H9 (cell line): ENCODE data around the gene DIP2C. TPM values are rescaled to one million over a fixed set of nuclear protein-coding genes. Genes with fewer than 3 reads are reported as not detected.

Experiments
- DNase-seq: peaks from one replicate; pipeline ENCODE4 v3.0.0-alpha.2; 2017
- H2AFZ ChIP-seq: one replicate; pipeline ENCODE4 v1.6.1; 2013; ENCODE audit warnings: mild to moderate bottlenecking, low read length, control low read depth, moderate library complexity
- H2AK5ac ChIP-seq: 2 replicates; pipeline ENCODE4 v1.6.1; 2013; ENCODE audit warnings: low read length, control low read depth, mixed read lengths; ENCODE audit not compliant: insufficient read length
- H2BK120ac ChIP-seq: one replicate; pipeline ENCODE4 v1.6.1; 2013; ENCODE audit warnings: low read depth, mild to moderate bottlenecking, low read length, control low read depth, inconsistent platforms; ENCODE audit not compliant: poor library complexity, severe bottlenecking
- H2BK12ac ChIP-seq: 2 replicates; pipeline ENCODE4 v1.6.1; 2013; ENCODE audit warnings: low read length, control low read depth, mixed read lengths, low read depth; ENCODE audit not compliant: insufficient read length
- H2BK15ac ChIP-seq: 2 replicates; pipeline ENCODE4 v1.6.1; 2013; ENCODE audit warnings: low read depth, low read length, control low read depth
- H2BK20ac ChIP-seq: one replicate; pipeline ENCODE4 v1.6.1; 2013; ENCODE audit warnings: low read depth, mild to moderate bottlenecking, low read length, control low read depth, inconsistent platforms; ENCODE audit not compliant: poor library complexity, severe bottlenecking
- H2BK5ac ChIP-seq: 2 replicates; pipeline ENCODE4 v1.6.1; 2013; ENCODE audit warnings: low read length, control low read depth, mixed read lengths; ENCODE audit not compliant: insufficient read length
- H3K14ac ChIP-seq: 2 replicates; pipeline ENCODE4 v1.6.1; 2013; ENCODE audit warnings: low read length, control low read depth; ENCODE audit not compliant: insufficient read depth
- H3K18ac ChIP-seq: 2 replicates; pipeline ENCODE4 v1.6.1; 2013; ENCODE audit warnings: low read depth, mild to moderate bottlenecking, mixed read lengths, low read length, control low read depth; ENCODE audit not compliant: insufficient read length
- H3K23ac ChIP-seq: 2 replicates; pipeline ENCODE4 v1.6.1; 2013; ENCODE audit warnings: low read length, control low read depth, mixed read lengths, low read depth; ENCODE audit not compliant: insufficient read length
- H3K23me2 ChIP-seq: 2 replicates; pipeline ENCODE4 v1.6.1; 2013; ENCODE audit warnings: low read depth, mild to moderate bottlenecking, mixed read lengths, low read length, control low read depth; ENCODE audit not compliant: insufficient read length, poor library complexity, severe bottlenecking
- H3K27ac ChIP-seq: 2 replicates; pipeline ENCODE4 v1.5.1; 2013; ENCODE audit warnings: low read length, control low read depth, mixed read lengths, low read depth; ENCODE audit not compliant: insufficient read length
- H3K27me3 ChIP-seq: 2 replicates; pipeline ENCODE4 v1.6.1; 2013; ENCODE audit warnings: low read length, control low read depth, inconsistent platforms; ENCODE audit not compliant: insufficient read depth
- H3K4ac ChIP-seq: 2 replicates; pipeline ENCODE4 v1.6.1; 2013; ENCODE audit warnings: low read depth, mild to moderate bottlenecking, control low read depth, inconsistent platforms, low read length, moderate library complexity
- H3K4me1 ChIP-seq: 2 replicates; pipeline ENCODE4 v1.6.1; 2013; ENCODE audit warnings: low read length, control low read depth, inconsistent platforms; ENCODE audit not compliant: insufficient read depth
- H3K4me2 ChIP-seq: 2 replicates; pipeline ENCODE4 v1.6.1; 2013; ENCODE audit warnings: low read length, control low read depth, mixed read lengths; ENCODE audit not compliant: insufficient read length, insufficient read depth
- H3K56ac ChIP-seq: 2 replicates; pipeline ENCODE4 v1.6.1; 2013; ENCODE audit warnings: low read depth, mild to moderate bottlenecking, mixed read lengths, low read length, control low read depth; ENCODE audit not compliant: insufficient read length
- H3K79me1 ChIP-seq: 2 replicates; pipeline ENCODE4 v1.6.1; 2013; ENCODE audit warnings: low read depth, mild to moderate bottlenecking, moderate library complexity, low read length, control low read depth, inconsistent platforms; ENCODE audit not compliant: insufficient read depth, poor library complexity, severe bottlenecking
- H3K79me2 ChIP-seq: 2 replicates; pipeline ENCODE4 v1.6.1; 2013; ENCODE audit warnings: low read length, control low read depth, inconsistent platforms; ENCODE audit not compliant: insufficient read depth
- H3K9ac ChIP-seq: 2 replicates; pipeline ENCODE4 v1.6.1; 2013; ENCODE audit warnings: low read length, control low read depth, mixed read lengths; ENCODE audit not compliant: insufficient read length; ENCODE audit errors: extremely low read depth
- H3K9me3 ChIP-seq: one replicate; pipeline ENCODE4 v1.6.1; 2013; ENCODE audit warnings: low read depth, low read length, inconsistent platforms; ENCODE audit not compliant: control insufficient read depth
- H3T11ph ChIP-seq: one replicate; pipeline ENCODE4 v1.6.1; 2013; ENCODE audit warnings: mild to moderate bottlenecking, low read length, control low read depth, inconsistent platforms
- H4K20me1 ChIP-seq: one replicate; pipeline ENCODE4 v1.6.1; 2013; ENCODE audit not compliant: control insufficient read depth, insufficient read length, insufficient read depth
- H4K5ac ChIP-seq: 2 replicates; pipeline ENCODE4 v1.6.1; 2013; ENCODE audit warnings: low read depth, mild to moderate bottlenecking, mixed read lengths, low read length, control low read depth; ENCODE audit not compliant: insufficient read length
- H4K8ac ChIP-seq: replicated peaks from 2 replicates; pipeline ENCODE4 v1.6.1; 2013; ENCODE audit warnings: low read length, control low read depth, mixed read lengths, low read depth; ENCODE audit not compliant: insufficient read length
- H4K91ac ChIP-seq: 2 replicates; pipeline ENCODE4 v1.6.1; 2013; ENCODE audit warnings: low read depth, mild to moderate bottlenecking, moderate library complexity, mixed read lengths, low read length, control low read depth; ENCODE audit not compliant: insufficient read length
- H3K27ac Mint-ChIP-seq, 3 experiments: 2 replicates in 2 of 3; 3 replicates in 1 of 3; pipeline ENCODE4 v1.8.0; 2020 to 2021; ENCODE audit warnings: mixed read lengths in 3 of 3, mild to moderate bottlenecking in 1 of 3, moderate library complexity in 1 of 3
- H3K27me3 Mint-ChIP-seq: 2 replicates; pipeline ENCODE4 v1.8.0; 2021; ENCODE audit warnings: low read depth, mild to moderate bottlenecking, moderate library complexity, mixed read lengths
- H3K36me3 Mint-ChIP-seq, 3 experiments: 2 replicates in 2 of 3; 3 replicates in 1 of 3; pipeline ENCODE4 v1.8.0; 2020 to 2021; ENCODE audit warnings: low read depth in 3 of 3, mixed read lengths in 3 of 3; ENCODE audit not compliant: insufficient read depth in 1 of 3
- H3K4me1 Mint-ChIP-seq, 2 experiments: 2 replicates each; pipeline ENCODE4 v1.8.0; 2020; ENCODE audit warnings: mixed read lengths in 2 of 2
- H3K4me3 Mint-ChIP-seq, 2 experiments: 2 replicates in 1 of 2; 3 replicates in 1 of 2; pipeline ENCODE4 v1.8.0; 2020 to 2021; ENCODE audit warnings: mild to moderate bottlenecking in 2 of 2, mixed read lengths in 2 of 2, moderate library complexity in 1 of 2
- H3K9me3 Mint-ChIP-seq, 2 experiments: 2 replicates in 1 of 2; 3 replicates in 1 of 2; pipeline ENCODE4 v1.8.0; 2020; ENCODE audit warnings: mild to moderate bottlenecking in 2 of 2, mixed read lengths in 2 of 2, moderate library complexity in 1 of 2
- WGBS: extraction: QIAGEN DNeasy Blood & Tissue Kit; methylation state at CpG from one replicate; pipeline ENCODE4 v1.1.7; 2013; ENCODE audit warnings: missing lambda C conversion rate, low lambda C conversion rate, mixed read lengths; ENCODE audit not compliant: insufficient read length; ENCODE audit errors: extremely low coverage; 5-methylcytosine and 5-hydroxymethylcytosine counted together
- total RNA-seq: library from RNA; stranded (reverse); gene quantifications from 2 replicates; pipeline ENCODE4 v1.2.1, GENCODE V29; 2021
- TF ChIP-seq, protein P1 (sequence below): fragments of 200-600 bp; sonication (generic); conservative IDR thresholded peaks from 3 replicates; pipeline ENCODE4 v1.8.0; 2021; ENCODE audit warnings: antibody characterized with exemption, mild to moderate bottlenecking

DIP2C gene
- total RNA-seq, 1 experiment from 2014 or later = 7.9 TPM

DNA sequence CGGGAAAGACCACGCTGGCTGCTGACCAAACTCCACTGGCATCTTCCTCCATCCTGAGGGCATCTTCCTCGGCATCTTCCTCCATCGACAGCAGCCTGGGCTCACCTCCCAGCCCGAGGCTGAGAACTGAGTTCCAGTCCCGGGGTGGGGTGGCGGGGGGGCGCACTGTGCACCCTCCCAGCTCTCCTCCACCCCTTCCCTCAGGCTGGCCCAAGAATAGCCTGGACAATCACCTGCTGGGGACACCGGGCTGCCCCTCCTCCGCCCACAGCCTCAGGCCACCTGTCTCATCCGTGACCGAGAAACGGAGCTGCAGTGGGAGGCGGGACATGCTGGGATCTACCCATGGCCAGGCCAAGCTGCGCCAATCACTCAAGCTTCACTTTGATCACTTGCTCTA is 37.2 kb downstream of the DIP2C start:
- peaks cover 15 to 16% of the 10 kb centered on the region in 2 experiments for H3K4me1 Mint-ChIP-seq
- peak overlapping the region in 1 of 3 experiments; percentile 92; a peak in 2 of 7 replicates for H3K27ac Mint-ChIP-seq
- Histone ChIP-seq H3K23me2 (no peaks in the 10 kb centered on the region), H3K18ac (no peak overlapping the region), H2BK15ac (no peak overlapping the region), H3T11ph (no peak overlapping the region), H3K14ac (no peak overlapping the region), H2BK5ac (no peak overlapping the region), H2BK12ac (no peak overlapping the region), H3K56ac (no peak overlapping the region), H4K91ac (no peak overlapping the region), H3K4ac (no peak overlapping the region), H3K4me2 (no peak overlapping the region), H2AK5ac (no peak overlapping the region), H2BK120ac (no peak overlapping the region), H4K20me1 (peaks cover 3% of the 10 kb centered on the region), H3K79me2 (peaks cover 2% of the 10 kb centered on the region; the same call in 1 of the 2 replicates), H3K27me3 (no peaks in the 10 kb centered on the region), H2AFZ (no peak overlapping the region), H3K23ac (no peak overlapping the region), H3K79me1 (no peaks in the 10 kb centered on the region), H3K4me1 (no peaks in the 10 kb centered on the region; the same call in 1 of the 2 replicates), H3K9ac (no peak overlapping the region), H4K5ac (no peak overlapping the region), H2BK20ac (no peak overlapping the region), H4K8ac (no peak overlapping the region), H3K27ac (no peak overlapping the region), H3K9me3 (no peaks in the 10 kb centered on the region)
- no peaks in the 10 kb centered on the region for H3K9me3 Mint-ChIP-seq
- no peaks in the 10 kb centered on the region; a peak in 1 of 7 replicates for H3K36me3 Mint-ChIP-seq
- peak; percentile 31 for DNase-seq
- no peak overlapping the region for H3K4me3 Mint-ChIP-seq
- no peaks in the 10 kb centered on the region for H3K27me3 Mint-ChIP-seq
- no CpG with 5 or more reads among the region's 15 CpGs for WGBS
- TF ChIP-seq, protein P1, sequence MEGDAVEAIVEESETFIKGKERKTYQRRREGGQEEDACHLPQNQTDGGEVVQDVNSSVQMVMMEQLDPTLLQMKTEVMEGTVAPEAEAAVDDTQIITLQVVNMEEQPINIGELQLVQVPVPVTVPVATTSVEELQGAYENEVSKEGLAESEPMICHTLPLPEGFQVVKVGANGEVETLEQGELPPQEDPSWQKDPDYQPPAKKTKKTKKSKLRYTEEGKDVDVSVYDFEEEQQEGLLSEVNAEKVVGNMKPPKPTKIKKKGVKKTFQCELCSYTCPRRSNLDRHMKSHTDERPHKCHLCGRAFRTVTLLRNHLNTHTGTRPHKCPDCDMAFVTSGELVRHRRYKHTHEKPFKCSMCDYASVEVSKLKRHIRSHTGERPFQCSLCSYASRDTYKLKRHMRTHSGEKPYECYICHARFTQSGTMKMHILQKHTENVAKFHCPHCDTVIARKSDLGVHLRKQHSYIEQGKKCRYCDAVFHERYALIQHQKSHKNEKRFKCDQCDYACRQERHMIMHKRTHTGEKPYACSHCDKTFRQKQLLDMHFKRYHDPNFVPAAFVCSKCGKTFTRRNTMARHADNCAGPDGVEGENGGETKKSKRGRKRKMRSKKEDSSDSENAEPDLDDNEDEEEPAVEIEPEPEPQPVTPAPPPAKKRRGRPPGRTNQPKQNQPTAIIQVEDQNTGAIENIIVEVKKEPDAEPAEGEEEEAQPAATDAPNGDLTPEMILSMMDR = no peak
